CD14-positive monocyte (primary cell): ENCODE data around the gene CLPSL1. TPM values are rescaled to one million over a fixed set of nuclear protein-coding genes. Genes with fewer than 3 reads are reported as not detected.
A peak's percentile ranks its signal among the peaks of the same experiment; 100 is the strongest.

Source experiments
- DNase-seq, 3 donors: peaks; one replicate each; pipeline ENCODE4 v3.0.0-alpha.2; 2011 to 2022
- H2AFZ ChIP-seq: 2 replicates; pipeline ENCODE4 v1.6.0; 2012; ENCODE audit warnings: mild to moderate bottlenecking, low read depth, low read length, inconsistent platforms; ENCODE audit not compliant: insufficient read depth, poor library complexity, severe bottlenecking
- H3K27ac ChIP-seq, 2 donors: 1 replicate in 1 of 2; 2 replicates in 1 of 2; pipeline ENCODE4 v1.5.1; 2012 to 2013; ENCODE audit warnings: low read length in 2 of 2, control low read depth in 1 of 2, inconsistent platforms in 1 of 2, low read depth in 1 of 2, mild to moderate bottlenecking in 1 of 2
- H3K27me3 ChIP-seq, 2 donors: one replicate each; pipeline versions ENCODE4 v1.6.0 to v1.6.1; 2011 to 2013; ENCODE audit warnings: low read length in 2 of 2; ENCODE audit not compliant: control insufficient read depth in 2 of 2, insufficient read depth in 2 of 2
- H3K36me3 ChIP-seq, 2 donors: replicated peaks in 1 of 2; 1 replicate in 1 of 2; 2 replicates in 1 of 2; pipeline versions ENCODE4 v1.5.1 to v1.6.1; 2012 to 2013; ENCODE audit warnings: low read length in 2 of 2, control low read depth in 1 of 2, inconsistent platforms in 1 of 2, mild to moderate bottlenecking in 1 of 2; ENCODE audit not compliant: insufficient read depth in 2 of 2, control insufficient read depth in 1 of 2
- H3K4me1 ChIP-seq, 2 donors: 1 replicate in 1 of 2; 2 replicates in 1 of 2; pipeline versions ENCODE4 v1.5.1 to v1.6.1; 2012 to 2013; ENCODE audit warnings: low read length in 2 of 2, control low read depth in 1 of 2, inconsistent platforms in 1 of 2, mild to moderate bottlenecking in 1 of 2, moderate library complexity in 1 of 2; ENCODE audit not compliant: insufficient read depth in 2 of 2, control insufficient read depth in 1 of 2
- H3K4me2 ChIP-seq: replicated peaks from 2 replicates; pipeline ENCODE3; 2012; ENCODE audit warnings: low read length, moderate library complexity, mild to moderate bottlenecking; ENCODE audit not compliant: poor library complexity, severe bottlenecking; ENCODE audit errors: extremely low read depth
- H3K4me3 ChIP-seq, 3 experiments: fragments of 200-600 bp in 1 of 3; sonication (generic) in 1 of 3; replicated peaks in 1 of 3; 1 replicate in 2 of 3; 2 replicates in 1 of 3; pipeline ENCODE4 v1.5.1; 2011 to 2013; ENCODE audit warnings: low read length in 3 of 3, mild to moderate bottlenecking in 3 of 3, control low read depth in 2 of 3, low read depth in 2 of 3, inconsistent platforms in 1 of 3, moderate library complexity in 1 of 3
- H3K79me2 ChIP-seq: 2 replicates; pipeline ENCODE4 v1.6.0; 2012; ENCODE audit warnings: mild to moderate bottlenecking, control low read depth, inconsistent platforms, low read length, moderate library complexity; ENCODE audit not compliant: insufficient read depth
- H3K9ac ChIP-seq: 2 replicates; pipeline ENCODE4 v1.6.0; 2017; ENCODE audit warnings: low read length, mild to moderate bottlenecking; ENCODE audit not compliant: insufficient read depth, poor library complexity, severe bottlenecking
- H3K9me3 ChIP-seq, 2 donors: replicated peaks in 1 of 2; 1 replicate in 1 of 2; 2 replicates in 1 of 2; pipeline versions ENCODE4 v1.5.1 to v1.6.1; 2012 to 2013; ENCODE audit warnings: low read length in 2 of 2, control low read depth in 1 of 2; ENCODE audit not compliant: control insufficient read depth in 1 of 2, insufficient read depth in 1 of 2
- H4K20me1 ChIP-seq: 2 replicates; pipeline ENCODE4 v1.6.0; 2012; ENCODE audit warnings: mild to moderate bottlenecking, low read length, control low read depth, moderate library complexity; ENCODE audit not compliant: insufficient read depth
- H3K27ac Mint-ChIP-seq, 7 donors: one replicate each; pipeline ENCODE4 v1.8.0; 2020; ENCODE audit warnings: mild to moderate bottlenecking in 7 of 7, mixed read lengths in 7 of 7, moderate library complexity in 6 of 7, inconsistent platforms in 2 of 7
- H3K27me3 Mint-ChIP-seq, 3 donors: one replicate each; pipeline ENCODE4 v1.8.0; 2021 to 2022; ENCODE audit warnings: low read depth in 3 of 3, mild to moderate bottlenecking in 3 of 3, mixed read lengths in 3 of 3, moderate library complexity in 3 of 3, inconsistent platforms in 1 of 3
- H3K36me3 Mint-ChIP-seq, 2 donors: one replicate each; pipeline ENCODE4 v1.8.0; 2020; ENCODE audit warnings: mixed read lengths in 2 of 2, inconsistent platforms in 1 of 2, mild to moderate bottlenecking in 1 of 2
- H3K4me1 Mint-ChIP-seq: one replicate; pipeline ENCODE4 v1.8.0; 2020; ENCODE audit warnings: mild to moderate bottlenecking, mixed read lengths
- H3K4me3 Mint-ChIP-seq, 2 donors: one replicate each; pipeline ENCODE4 v1.8.0; 2020; ENCODE audit warnings: mild to moderate bottlenecking in 2 of 2, mixed read lengths in 2 of 2, moderate library complexity in 1 of 2
- H3K9me3 Mint-ChIP-seq, 7 donors: one replicate each; pipeline ENCODE4 v1.8.0; 2020 to 2022; ENCODE audit warnings: mixed read lengths in 7 of 7, mild to moderate bottlenecking in 6 of 7, moderate library complexity in 6 of 7, inconsistent platforms in 2 of 7
- WGBS: methylation state at CpG from one replicate; pipeline ENCODE4 v1.1.5; 2013; ENCODE audit warnings: missing lambda C conversion rate; ENCODE audit not compliant: insufficient coverage; 5-methylcytosine and 5-hydroxymethylcytosine counted together
- intact Hi-C, 2 donors: fragments of 100-400 bp; cut with micrococcal nuclease; formaldehyde crosslinking; loops; one replicate each; pipeline versions ENCODE4 v1.15.0 to v1.15.1; 2023
- polyA plus RNA-seq, 3 donors: library from polyadenylated mRNA; depleted of rRNA in 1 of 3; unstranded in 2 of 3; stranded (reverse) in 1 of 3; fragments of 300-500 nt in 2 of 3; fragments of >200 nt in 1 of 3; fragmentation: Illumina TruSeq in 2 of 3; gene quantifications; 1 replicate in 2 of 3; 2 replicates in 1 of 3; pipeline ENCODE4 v1.2.3, GENCODE V29; 2012 to 2021
- TF ChIP-seq, protein P1 (sequence below): fragments of 200-600 bp; IDR thresholded peaks from one replicate; pipeline ENCODE4 v1.8.0; 2022; ENCODE audit warnings: antibody characterized with exemption, mild to moderate bottlenecking

The CLPSL1 gene
- polyA plus RNA-seq, 3 donors = not detected

DNA sequence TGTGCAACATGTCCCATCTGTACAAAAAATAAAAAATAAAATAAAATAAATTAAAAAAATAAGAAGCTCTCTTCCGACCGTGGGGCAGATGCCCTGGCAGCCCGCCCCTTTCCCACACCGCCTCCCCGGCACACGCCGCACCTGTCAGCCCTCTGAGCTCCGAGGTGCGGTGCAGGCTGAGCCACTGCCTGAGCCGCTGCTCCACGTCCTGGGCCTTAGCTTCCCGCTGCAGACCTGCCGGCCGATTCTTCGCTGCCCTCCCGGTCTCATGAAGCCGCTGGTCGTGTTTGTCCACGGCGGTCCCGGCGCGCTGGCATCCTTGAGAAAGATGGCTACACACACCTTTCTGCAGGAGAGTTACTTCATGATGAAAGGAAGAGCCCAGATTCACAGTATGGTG is 15.1 kb upstream of the CLPSL1 start:
- Mint-ChIP-seq H3K27ac (no peak overlapping the region), H3K4me3 (peak overlapping the region in 1 of 2 donors; percentile 19), H3K4me1 (peaks cover 13% of the 10 kb centered on the region), H3K27me3 (peaks cover 38 to 55% (median 44%) of the 10 kb centered on the region in 3 donors), H3K9me3 (peaks cover 0 to 11% (median 2%) of the 10 kb centered on the region in 7 donors), H3K36me3 (no peaks in the 10 kb centered on the region)
- Histone ChIP-seq H3K27me3 (peaks cover 18 to 25% of the 10 kb centered on the region in 2 donors), H3K79me2 (no peaks in the 10 kb centered on the region), H3K36me3 (no peaks in the 10 kb centered on the region), H3K4me1 (no peaks in the 10 kb centered on the region), H3K4me2 (no peak overlapping the region), H3K9me3 (peaks cover 0 to 12% of the 10 kb centered on the region in 2 donors), H4K20me1 (no peaks in the 10 kb centered on the region), H3K9ac (no peak overlapping the region), H2AFZ (no peak overlapping the region), H3K4me3 (no peak overlapping the region), H3K27ac (no peak overlapping the region)
- TF ChIP-seq, protein P1, sequence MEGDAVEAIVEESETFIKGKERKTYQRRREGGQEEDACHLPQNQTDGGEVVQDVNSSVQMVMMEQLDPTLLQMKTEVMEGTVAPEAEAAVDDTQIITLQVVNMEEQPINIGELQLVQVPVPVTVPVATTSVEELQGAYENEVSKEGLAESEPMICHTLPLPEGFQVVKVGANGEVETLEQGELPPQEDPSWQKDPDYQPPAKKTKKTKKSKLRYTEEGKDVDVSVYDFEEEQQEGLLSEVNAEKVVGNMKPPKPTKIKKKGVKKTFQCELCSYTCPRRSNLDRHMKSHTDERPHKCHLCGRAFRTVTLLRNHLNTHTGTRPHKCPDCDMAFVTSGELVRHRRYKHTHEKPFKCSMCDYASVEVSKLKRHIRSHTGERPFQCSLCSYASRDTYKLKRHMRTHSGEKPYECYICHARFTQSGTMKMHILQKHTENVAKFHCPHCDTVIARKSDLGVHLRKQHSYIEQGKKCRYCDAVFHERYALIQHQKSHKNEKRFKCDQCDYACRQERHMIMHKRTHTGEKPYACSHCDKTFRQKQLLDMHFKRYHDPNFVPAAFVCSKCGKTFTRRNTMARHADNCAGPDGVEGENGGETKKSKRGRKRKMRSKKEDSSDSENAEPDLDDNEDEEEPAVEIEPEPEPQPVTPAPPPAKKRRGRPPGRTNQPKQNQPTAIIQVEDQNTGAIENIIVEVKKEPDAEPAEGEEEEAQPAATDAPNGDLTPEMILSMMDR = no peak
- WGBS = 88% methylated on average over 19 of the region's 23 CpGs
- intact Hi-C loops = no loop called here
- DNase-seq = no peak

DNA sequence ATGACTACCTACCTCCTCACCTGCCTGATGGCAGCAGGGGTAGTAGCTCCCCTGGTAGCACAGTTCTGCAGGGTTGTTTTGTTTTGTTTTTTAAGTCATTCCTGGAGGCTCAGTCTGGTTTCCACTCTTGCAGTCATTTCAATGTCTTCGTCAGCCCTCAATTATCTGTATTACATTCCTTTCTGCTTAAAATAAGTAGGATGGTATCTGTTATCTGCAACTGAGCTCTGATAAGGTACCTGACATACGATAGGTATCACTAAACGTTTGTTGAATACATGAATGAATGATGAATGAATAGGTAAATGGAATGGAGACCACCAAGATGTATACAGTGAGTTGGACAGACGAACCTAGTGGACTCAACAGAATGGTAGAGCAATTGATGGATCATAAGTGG is 11.6 kb upstream of the CLPSL1 start:
- Histone ChIP-seq H3K79me2 (no peaks in the 10 kb centered on the region), H3K9me3 (peaks cover 0 to 3% of the 10 kb centered on the region in 2 donors), H3K4me2 (no peak overlapping the region), H4K20me1 (no peaks in the 10 kb centered on the region), H3K27ac (no peak overlapping the region), H2AFZ (no peak overlapping the region), H3K4me3 (no peak overlapping the region), H3K9ac (no peak overlapping the region), H3K27me3 (peaks cover 5 to 9% of the 10 kb centered on the region in 2 donors), H3K36me3 (no peaks in the 10 kb centered on the region), H3K4me1 (no peaks in the 10 kb centered on the region)
- Mint-ChIP-seq H3K36me3 (no peaks in the 10 kb centered on the region), H3K4me1 (peaks cover 9% of the 10 kb centered on the region), H3K27me3 (peaks cover 14 to 20% (median 17%) of the 10 kb centered on the region in 3 donors), H3K4me3 (no peak overlapping the region), H3K9me3 (peaks cover 0 to 11% (median 2%) of the 10 kb centered on the region in 7 donors), H3K27ac (no peak overlapping the region)
- TF ChIP-seq, protein P1 = no peak
- intact Hi-C loops = no loop called here
- 97% methylated on average over 3 of the region's 4 CpGs for WGBS
- no peak for DNase-seq
